HepG2 (cell line): ENCODE results near the gene MAP3K2.

Experiments used
- EZH2 ChIP-seq: conservative IDR thresholded peaks from 2 replicates; pipeline ENCODE4 v1.6.1; 2012; ENCODE audit warnings: mild to moderate bottlenecking, low read depth, low read length, moderate library complexity
- HMG20A ChIP-seq: IDR thresholded peaks from 2 replicates; pipeline ENCODE4 v1.6.1; 2016; ENCODE audit warnings: borderline replicate concordance
- MTA1 ChIP-seq: sonication (generic); formaldehyde crosslinking; IDR thresholded peaks from 2 replicates; pipeline ENCODE4 v1.4.0; 2020; ENCODE audit warnings: missing genetic modification reagents, mild to moderate bottlenecking, borderline replicate concordance
- POLR2AphosphoS2 ChIP-seq: IDR thresholded peaks from 2 replicates; pipeline ENCODE4 v1.6.1; 2011; ENCODE audit warnings: low read depth, low read length, improper control_type of control experiment
- RAD21 ChIP-seq: fragments of 450-650 bp; formaldehyde crosslinking; IDR thresholded peaks from 2 replicates; pipeline ENCODE4 v1.5.0; 2020; ENCODE audit warnings: mild to moderate bottlenecking
- ZNF24 ChIP-seq: fragments of 450-650 bp; IDR thresholded peaks from 2 replicates; pipeline ENCODE4 v1.6.1; 2017; ENCODE audit warnings: antibody characterized with exemption, mild to moderate bottlenecking

- TF ChIP-seq EZH2 (no peak), RAD21 (CRISPR knock-in tag) (no peak), HMG20A (CRISPR knock-in tag) (no peak), MTA1 (no peak), ZNF24 (no peak), POLR2AphosphoS2 (no peak)
Measured at GRCh38 chr2:127424598-127425520, 37.1 kb upstream of the MAP3K2 start.
